OCI-LY3 (cell line): ENCODE measurements around the gene CCNJL.

Experiments used
- CTCF ChIP-seq: fragments of 200-600, 300-600 bp; sonication (generic); IDR thresholded peaks from 2 replicates; pipeline ENCODE4 v1.5.1; 2014; ENCODE audit warnings: antibody characterized with exemption, low read length, low read depth
- EZH2phosphoT487 ChIP-seq: fragments of 200-600 bp; shearing (Covaris generic); IDR thresholded peaks from 2 replicates; pipeline ENCODE4 v1.6.1; 2018; ENCODE audit warnings: antibody characterized with exemption, mixed run types, low read depth

GRCh38 chr5:160250226-160250625 lies 62.1 kb downstream of the CCNJL start:
- TF ChIP-seq CTCF (no peak), EZH2phosphoT487 (no peak)
